ENCODE results near the gene CNBD2.
"Not testable (repeated sequence)": the region's sequence is repeated elsewhere in the genome, so short reads cannot be mapped to it uniquely, and the experiment has no call there.

CNBD2 gene

GRCh38 chr20:35975576-35976373, 7.4 kb downstream of the CNBD2 start:
- no peak for DNase-seq

GRCh38 chr20:35978041-35978513, 9.7 kb downstream of the CNBD2 start:
- DNase-seq: no peak

DNA sequence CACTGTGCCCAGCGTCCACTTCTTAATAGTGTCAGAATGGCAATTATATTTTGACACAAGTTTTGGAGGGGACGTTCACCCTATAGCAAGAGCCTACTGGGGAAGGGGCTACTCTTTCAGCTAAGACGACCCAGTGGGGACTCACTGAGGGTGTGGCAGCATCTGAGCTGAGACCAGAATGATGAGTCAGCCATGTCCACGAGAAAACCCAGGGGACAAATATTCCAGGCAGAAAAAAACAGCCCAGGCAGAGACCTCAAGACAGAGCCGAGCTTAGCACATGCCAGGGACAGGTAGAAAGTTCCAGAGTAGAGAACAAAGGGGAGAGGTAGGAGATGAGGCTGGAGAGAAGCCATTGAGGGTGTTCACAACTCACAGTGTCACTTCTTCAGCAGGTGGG, 11.2 kb downstream of the CNBD2 start:
- no peak for DNase-seq

DNA sequence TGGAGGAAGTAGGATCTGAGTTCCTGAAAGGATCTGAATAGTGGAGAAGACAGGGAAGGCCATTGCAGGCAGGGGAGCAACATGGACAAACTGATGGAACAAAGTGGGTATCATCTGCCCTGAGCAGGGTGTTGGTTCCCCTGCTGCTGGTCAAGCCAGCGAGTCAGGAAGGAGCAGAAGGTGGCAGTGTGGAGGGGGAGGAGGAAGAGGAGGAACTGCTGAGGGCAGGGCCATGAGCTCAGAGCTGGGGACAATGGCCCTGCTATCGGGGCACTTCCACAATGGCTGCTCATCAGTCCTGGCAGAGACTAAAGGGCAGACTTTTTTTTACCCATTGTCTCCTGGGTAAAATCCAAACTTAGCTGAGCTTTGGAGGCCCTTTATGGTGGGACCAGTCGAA, 13.6 kb downstream of the CNBD2 start:
- DNase-seq: no peak

- DNase-seq: no peak
Measured at GRCh38 chr20:35984382-35984781, 16.0 kb downstream of the CNBD2 start.

GRCh38 chr20:35985806-35986205, 17.4 kb downstream of the CNBD2 start:
- DNase-seq: no peak

- DNase-seq: no peak
Measured at GRCh38 chr20:35988910-35989463, 20.6 kb downstream of the CNBD2 start.

DNA sequence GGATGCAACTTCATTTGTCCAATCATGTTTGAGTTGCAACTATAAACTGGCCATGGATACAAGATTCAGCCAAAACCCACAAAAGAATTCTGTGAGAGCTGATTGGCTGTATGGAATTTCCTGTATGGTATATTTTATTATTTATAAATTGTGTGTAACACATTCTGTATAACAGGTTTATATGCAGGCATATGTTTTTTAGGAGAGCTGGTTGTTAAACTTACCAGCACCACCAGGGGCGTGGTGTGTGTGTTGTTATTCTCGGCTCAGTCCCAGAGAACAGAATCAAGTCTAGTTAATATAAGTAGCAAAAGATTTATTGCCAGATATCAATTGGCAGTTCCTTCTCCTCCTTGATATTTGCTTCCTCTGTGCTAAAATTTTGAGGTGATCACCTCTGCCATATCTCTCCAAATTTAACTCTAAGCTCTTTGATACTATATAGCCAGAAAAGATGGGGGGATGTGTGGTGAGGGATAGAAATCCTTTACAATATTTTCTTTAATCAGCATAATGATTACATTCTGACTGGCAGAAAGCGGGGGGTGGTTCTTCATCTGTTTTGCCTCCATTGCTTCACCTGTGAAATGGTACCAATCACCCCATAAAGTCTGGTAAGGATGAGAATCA, 22.9 kb downstream of the CNBD2 start:
- DNase-seq: peak in 1 of 2 donors; percentile 2

DNA sequence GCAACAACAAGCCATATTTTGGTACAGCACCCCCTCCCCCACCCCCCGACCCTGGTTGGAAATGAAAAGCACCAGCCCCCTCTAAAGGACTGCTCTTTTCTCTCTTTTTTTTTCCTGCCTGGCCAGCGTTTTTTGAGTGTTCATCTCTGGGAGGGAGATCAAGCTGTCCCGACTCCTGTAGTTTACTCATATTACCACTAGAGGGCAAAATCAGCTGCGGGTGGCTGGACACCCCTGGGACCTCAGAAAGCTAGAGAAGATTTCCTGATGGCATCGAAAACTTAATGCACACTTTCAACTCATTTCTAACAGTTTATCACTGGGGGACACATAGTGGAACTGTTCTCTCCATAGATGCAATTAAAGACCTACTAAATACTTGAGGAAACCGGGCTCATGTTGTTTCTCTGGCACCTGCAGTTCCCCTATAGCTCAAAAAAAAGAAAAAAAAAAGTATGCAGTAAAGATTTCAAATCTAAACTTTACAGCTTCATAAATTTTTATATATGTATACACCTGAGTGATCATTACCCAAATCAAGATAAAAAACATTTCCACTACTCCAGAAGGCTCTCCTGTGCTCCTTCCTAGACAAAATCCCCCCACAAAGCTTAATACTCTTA, 24.4 kb downstream of the CNBD2 start:
- peak; percentile 20 to 24 for DNase-seq

GRCh38 chr20:35994994-35995453, 26.6 kb downstream of the CNBD2 start:
- peak; percentile 76 to 77 for DNase-seq

GRCh38 chr20:35996492-35996891, 28.1 kb downstream of the CNBD2 start:
- not testable (repeated sequence) for DNase-seq

DNA sequence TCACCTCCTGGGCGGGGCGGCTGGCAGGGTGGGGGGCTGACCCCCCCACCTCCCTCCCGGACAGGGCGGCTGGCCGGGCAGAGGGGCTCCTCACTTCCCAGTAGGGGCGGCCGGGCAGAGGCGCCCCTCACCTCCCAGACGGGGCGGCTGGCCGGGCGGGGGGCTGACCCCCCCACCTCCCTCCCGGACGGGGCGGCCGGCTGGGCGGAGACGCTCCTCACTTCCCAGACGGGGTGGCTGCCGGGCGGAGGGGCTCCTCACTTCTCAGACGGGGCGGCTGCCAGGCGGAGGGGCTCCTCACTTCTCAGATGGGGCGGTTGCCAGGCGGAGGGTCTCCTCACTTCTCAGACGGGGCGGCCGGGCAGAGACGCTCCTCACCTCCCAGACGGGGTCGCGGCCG, 32.9 kb downstream of the CNBD2 start:
- not testable (repeated sequence) for DNase-seq

GRCh38 chr20:36002855-36003254, 34.5 kb downstream of the CNBD2 start:
- DNase-seq: no peak

GRCh38 chr20:36004045-36004444, 35.7 kb downstream of the CNBD2 start:
- DNase-seq: no peak

GRCh38 chr20:36008461-36009035, 40.2 kb downstream of the CNBD2 start:
- no peak for DNase-seq

DNA sequence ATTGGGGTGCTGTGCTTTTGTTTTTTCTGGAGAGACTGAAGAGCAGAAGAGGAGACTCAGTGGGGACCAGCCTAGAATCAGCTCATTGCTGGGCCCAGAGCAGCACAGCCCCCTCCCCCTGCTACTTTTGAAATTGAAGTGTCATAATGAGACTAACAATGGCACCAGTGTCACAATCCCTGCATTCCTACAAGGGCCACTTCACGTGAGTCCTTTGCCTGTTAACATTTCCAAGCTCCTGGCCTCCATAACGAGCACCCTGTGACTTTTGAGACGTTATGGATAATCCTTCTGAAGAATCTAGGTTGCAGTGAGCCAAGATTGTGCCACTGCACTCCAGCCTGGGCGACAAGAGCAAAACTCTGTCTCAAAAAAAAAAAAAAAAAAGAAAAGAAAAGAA, 41.7 kb downstream of the CNBD2 start:
- no peak for DNase-seq

- no peak for DNase-seq
Measured at GRCh38 chr20:36010825-36011224, 42.4 kb downstream of the CNBD2 start.

GRCh38 chr20:36015806-36016403, 47.5 kb downstream of the CNBD2 start:
- no peak for DNase-seq

- DNase-seq: no peak
Measured at GRCh38 chr20:36017048-36017951, 48.9 kb downstream of the CNBD2 start.

DNA sequence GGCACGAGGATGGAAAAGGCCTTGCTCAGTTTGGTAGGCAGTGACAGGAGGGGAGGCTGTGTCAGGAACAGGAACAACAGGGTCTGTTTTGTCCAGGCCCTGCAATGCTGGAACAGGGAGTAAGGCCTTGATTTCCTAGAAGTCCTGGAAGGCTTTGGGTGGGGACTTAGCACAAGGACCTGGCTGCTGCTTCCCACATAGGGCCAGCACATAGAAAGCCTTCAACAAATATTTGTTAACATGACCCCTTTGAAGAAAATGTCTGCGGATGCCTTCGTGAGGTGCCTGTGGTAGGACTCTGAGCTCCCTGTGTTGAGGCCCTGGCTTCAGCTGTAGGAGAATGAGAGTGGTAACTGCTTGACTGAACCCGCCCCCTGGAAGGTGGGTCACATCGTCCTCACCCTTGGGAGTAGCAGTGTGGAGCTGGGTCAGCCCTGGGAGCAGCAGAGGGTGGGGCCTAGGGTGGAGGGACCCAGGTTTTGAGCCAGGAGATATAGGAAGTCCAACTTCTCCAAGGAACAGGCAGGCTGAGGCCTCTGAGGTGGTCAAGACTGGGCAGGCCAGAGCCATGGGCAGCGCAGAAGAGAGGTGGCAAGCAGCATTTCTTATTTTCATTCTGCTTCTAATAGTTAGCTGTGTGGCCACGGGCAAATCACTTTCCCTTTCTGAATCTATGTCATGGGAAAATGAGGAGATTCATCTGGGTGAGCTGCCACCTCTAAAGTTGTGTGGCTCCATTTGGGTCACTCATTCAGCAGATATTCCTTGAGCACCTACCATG, 50.0 kb downstream of the CNBD2 start:
- DNase-seq: no peak

DNA sequence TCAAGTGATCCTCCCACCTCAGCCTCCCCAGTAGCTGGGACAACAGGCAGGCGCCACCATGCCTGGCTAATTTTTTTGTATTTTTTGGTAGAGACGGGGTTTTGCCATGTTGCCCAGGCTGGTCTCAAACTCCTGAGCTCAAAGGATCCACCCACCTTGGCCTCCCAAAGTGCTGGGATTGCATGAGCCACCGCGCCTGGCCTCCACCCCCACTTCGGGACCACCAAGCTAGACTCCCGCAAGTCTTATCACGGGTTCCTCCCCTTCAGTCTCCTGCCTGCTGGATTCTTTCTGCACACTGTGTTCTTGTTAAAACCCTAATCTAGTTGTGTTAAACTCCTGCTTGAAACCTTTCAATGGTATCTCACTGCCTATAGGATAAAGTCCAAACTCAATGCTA, 57.7 kb downstream of the CNBD2 start:
- not testable (repeated sequence) for DNase-seq

Data from stimulated activated CD4-positive, alpha-beta T cell treated with anti-CD3 and anti-CD28 coated beads, Interleukin-2, amount 100 ng/mL, for 48 hours (primary cell).